Measurements from ENCODE around the gene IHH. TPM values are rescaled to one million over a fixed set of nuclear protein-coding genes. Genes with fewer than 3 reads are reported as not detected.

IHH gene
- total RNA-seq, 1 donor from 2014 or later: not detected

DNA sequence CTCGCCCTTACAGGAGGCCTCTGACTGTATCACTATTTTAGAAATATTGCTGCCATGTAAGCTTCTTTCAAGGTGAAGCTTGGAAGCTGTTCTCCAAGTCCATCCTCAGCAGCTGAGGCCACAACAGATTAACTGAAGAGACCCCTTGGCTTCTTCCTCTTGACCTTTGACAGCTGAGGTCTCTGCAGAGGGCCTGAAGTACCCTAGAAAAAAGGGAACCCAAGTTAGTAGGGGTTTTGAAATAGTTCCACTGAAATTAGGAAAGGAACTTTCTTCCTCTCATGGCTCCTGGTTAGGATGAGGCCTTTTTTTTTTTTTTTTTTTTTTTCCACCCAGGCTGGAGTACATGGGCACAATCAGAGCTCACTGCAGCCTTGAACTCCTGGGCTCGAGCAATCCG is 15.5 kb upstream of the IHH start:
- DNase-seq (ENCODE audit: low read depth): no peak

GRCh38 chr2:219073413-219074129 is 12.8 kb upstream of the IHH start:
- DNase-seq (ENCODE audit: low read depth): peak; percentile 65

- DNase-seq (ENCODE audit: low read depth): no peak
Measured at GRCh38 chr2:219072741-219073250, 12.1 kb upstream of the IHH start.

- no peak for DNase-seq (ENCODE audit: low read depth)
Measured at GRCh38 chr2:219071131-219071816, 10.6 kb upstream of the IHH start.

- DNase-seq (ENCODE audit: low read depth): no peak
Measured at GRCh38 chr2:219065484-219065883, 4.8 kb upstream of the IHH start.

GRCh38 chr2:219062081-219062480 is 1.4 kb upstream of the IHH start:
- no peak for DNase-seq (ENCODE audit: low read depth)

- DNase-seq (ENCODE audit: low read depth): no peak
Measured at GRCh38 chr2:219059725-219060682, 717 bp downstream of the IHH start.

DNA sequence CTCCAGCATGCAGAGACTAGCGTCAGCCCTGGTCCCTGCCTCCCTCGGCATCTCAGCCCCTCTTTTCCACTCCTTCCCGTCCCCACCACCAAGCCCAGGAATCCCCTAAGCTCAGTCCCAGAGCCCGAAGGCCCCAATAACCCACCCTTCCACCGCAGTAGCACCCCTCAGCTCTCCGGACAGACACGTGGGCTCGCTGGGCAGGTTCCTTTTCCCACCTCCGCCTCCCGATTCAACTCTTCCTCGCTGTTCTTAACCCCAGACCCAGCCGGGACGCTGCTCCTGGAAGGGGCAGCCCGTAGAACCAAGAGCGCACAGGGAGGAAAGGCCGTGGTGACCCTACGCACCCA is 1.4 kb downstream of the IHH start:
- no peak for DNase-seq (ENCODE audit: low read depth)

DNA sequence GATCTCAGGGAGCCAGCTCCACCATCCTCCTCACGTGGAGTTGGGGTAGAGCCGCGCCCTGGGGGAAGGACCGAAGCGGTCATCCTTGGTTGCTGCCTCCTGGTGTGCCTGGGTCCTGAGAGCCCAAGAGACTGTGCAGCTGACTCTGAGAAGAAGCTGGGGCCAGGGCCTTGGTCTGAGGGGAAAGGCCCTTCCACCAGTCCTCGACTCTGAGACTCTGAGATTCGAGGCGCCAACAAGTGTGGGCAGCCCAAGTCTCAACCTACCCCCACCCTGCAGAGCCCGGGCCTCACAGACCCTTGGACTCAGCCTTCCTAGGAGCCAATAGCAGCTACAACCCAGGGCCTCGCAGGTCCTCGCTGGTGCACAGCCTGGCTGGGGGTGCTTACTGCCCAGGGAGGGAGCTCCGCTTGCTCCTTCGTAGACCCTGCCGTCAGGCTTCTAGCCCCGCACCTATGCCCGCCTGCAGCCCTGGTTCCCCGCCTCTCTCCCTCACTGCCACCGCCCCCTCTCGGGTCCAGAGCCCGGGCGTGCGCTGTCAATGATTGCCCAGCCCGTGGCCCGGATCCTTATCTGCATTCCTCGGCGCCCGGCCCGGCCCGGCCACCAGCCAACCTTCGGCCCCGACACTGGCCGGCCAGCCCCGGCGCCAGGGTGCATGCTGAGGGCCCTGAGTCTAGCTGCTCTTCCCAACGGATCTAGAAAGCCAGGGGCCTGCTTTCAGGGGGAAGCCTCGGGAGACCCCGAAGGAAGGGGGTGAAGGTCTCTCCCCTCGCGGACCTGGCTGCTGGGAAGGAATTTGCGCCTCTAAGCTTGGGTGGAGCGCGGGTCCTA is 2.0 kb downstream of the IHH start:
- peak; percentile 8 for DNase-seq (ENCODE audit: low read depth)

GRCh38 chr2:219057709-219058540 is 2.8 kb downstream of the IHH start:
- peak; percentile 64 for DNase-seq (ENCODE audit: low read depth)

DNA sequence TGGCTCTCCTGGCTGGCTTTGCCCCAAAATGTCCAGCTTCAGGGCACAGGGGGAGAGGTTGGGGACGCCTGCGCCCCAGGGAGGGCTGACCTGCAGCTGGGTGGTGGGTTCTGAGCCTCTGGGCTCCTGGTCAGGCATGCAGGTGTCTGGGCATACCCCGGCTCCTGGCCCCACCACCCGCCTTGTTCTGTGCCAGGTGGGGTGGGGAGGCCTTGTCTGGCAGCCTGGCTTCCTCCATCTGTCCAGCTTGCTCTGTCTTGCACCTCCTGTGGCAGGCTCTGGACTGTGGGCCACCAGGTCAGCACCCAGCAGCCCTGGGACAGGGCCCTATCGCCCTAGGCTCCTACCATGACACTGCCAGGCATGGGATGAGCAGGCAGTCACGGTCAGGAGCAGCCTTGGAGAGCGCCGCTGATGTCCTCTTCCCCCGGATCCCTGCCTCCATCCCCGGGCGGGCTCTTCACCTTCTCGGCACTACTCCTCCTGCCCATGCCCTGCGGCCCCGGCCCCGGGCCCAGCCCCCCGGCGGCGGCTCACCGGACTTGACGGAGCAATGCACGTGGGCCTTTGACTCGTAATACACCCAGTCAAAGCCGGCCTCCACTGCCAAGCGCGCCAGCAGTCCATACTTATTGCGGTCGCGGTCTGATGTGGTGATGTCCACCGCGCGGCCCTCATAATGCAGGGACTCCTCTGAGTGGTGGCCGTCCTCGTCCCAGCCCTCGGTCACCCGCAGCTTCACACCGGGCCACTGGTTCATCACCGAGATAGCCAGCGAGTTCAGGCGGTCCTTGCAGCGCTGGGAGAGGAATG is 3.6 kb downstream of the IHH start:
- DNase-seq (ENCODE audit: low read depth): no peak

- DNase-seq (ENCODE audit: low read depth): no peak
Measured at GRCh38 chr2:219056176-219056895, 4.4 kb downstream of the IHH start.

- DNase-seq (ENCODE audit: low read depth): no peak
Measured at GRCh38 chr2:219054956-219055903, 5.5 kb downstream of the IHH start.

DNA sequence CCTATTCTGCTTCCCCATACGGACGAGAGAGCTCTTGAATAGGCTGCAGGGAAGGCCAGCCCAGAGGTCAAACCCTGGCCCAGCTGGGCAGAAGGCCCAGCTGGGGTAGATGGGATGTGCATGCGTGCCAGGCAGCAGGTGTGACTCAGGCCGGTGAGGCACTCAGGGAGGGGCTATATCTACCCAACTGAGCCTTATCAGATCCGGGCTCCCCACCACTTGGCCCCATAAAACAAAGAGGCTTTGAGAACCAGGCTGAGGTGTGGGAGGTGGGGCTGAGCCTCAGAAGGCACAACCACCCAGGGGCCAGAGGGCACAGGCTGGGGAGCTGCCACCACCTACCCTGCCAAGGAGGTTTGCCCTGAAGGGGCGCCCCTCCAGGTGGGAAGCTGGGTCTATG is 11.4 kb downstream of the IHH start:
- DNase-seq (ENCODE audit: low read depth): no peak

- peak; percentile 63 for DNase-seq (ENCODE audit: low read depth)
Measured at GRCh38 chr2:219045937-219046550, 14.7 kb downstream of the IHH start.

DNA sequence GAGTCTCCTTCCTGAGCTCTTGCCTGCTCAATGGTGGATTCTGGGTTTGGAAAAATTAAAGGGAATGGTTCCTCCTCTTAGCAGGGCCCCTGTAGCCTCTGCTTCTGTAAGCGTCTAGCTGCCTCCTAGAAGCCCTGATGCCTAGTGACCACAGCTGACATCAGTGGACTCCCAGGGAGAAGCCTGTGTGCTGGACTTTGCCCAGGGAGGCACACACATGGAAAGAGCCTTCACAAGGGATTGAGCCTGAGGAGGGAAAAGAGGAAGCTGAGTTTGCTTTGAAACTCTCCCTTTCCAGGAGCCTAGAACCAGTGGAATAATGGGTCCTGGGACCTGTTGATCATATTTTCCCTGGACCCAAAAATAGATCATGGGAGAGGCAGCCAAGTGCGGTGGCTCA is 18.0 kb downstream of the IHH start:
- DNase-seq (ENCODE audit: low read depth): no peak

DNA sequence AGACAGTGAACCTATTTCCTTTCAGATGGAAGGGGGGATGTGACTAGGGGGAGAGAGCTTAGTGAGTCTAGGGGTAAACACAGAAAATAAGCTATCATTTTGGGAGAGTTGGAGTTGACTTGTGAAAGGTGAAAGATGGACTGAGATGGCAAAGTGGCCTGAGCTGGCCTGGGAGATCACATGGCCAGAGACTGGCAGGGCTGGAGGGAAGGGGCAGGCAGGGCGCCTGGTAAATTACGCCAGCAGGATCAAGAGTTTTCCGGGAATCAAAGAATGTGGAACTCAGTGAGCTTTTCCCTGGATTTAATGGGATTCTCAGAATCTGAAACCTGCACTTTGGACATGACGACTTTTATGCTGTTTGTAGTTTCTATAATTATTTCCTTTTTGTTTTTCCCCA is 18.6 kb downstream of the IHH start:
- DNase-seq (ENCODE audit: low read depth): no peak
